Measurements from ENCODE around the gene RAP1GDS1. TPM values are rescaled to one million over a fixed set of nuclear protein-coding genes. Genes with fewer than 3 reads are reported as not detected.

RAP1GDS1 gene
- total RNA-seq, 1 experiment from 2014 or later: 31.1 TPM

- no peak overlapping the region for H3K4me2 ChIP-seq (ENCODE audit: low read length)
- no peak overlapping the region for H3K4me3 ChIP-seq (ENCODE audit: low read length)
- DNase-seq: no peak
- no peaks in the 10 kb centered on the region for H3K9me3 ChIP-seq (ENCODE audit: low read length)
- CTCF ChIA-PET: no interaction called here
- TF ChIP-seq CTCF (conservative IDR thresholded peaks at IDR 0.05; ENCODE audit: low read depth, low read length) (no peak), EZH2 (IDR thresholded peaks at IDR 0.05; ENCODE audit: low read length, unreplicated experiment) (no peak), EZH2phosphoT487 (IDR thresholded peaks at IDR 0.05; ENCODE audit: borderline replicate concordance, low read length) (no peak)
- H3K9me2 ChIP-seq (replicated peaks; ENCODE audit: low read length): no peaks in the 10 kb centered on the region
- intact Hi-C loops (cut with micrococcal nuclease): no loop called here
- H3F3A ChIP-seq (ENCODE audit: low read length, unreplicated experiment): no peaks in the 10 kb centered on the region
- no TSS peak for BruUV-seq (replicated peaks)
- peaks cover 3% of the 10 kb centered on the region; the same call in 1 of the 2 replicates for H3K36me3 ChIP-seq (ENCODE audit: low read depth, low read length)
- no peak overlapping the region for H3K27ac ChIP-seq (ENCODE audit: low read length)
- H3K4me1 ChIP-seq (ENCODE audit: insufficient read depth, low read length): no peaks in the 10 kb centered on the region
- POLR2A ChIA-PET (ENCODE audit: unreplicated experiment): no interaction called here
- H3K79me2 ChIP-seq (ENCODE audit: low read length): no peaks in the 10 kb centered on the region
- H2AFZ ChIP-seq (ENCODE audit: low read length): no peak overlapping the region
- no peaks in the 10 kb centered on the region for H3K27me3 ChIP-seq (ENCODE audit: low read length)
- no peaks in the 10 kb centered on the region for H4K20me1 ChIP-seq (ENCODE audit: low read length)
- H3K9ac ChIP-seq (ENCODE audit: low read length): no peak overlapping the region
- ATAC-seq: no peak
Measured at GRCh38 chr4:98318521-98318920, 57.3 kb downstream of the RAP1GDS1 start.

- Histone ChIP-seq H3K4me2 (ENCODE audit: low read length) (no peak overlapping the region), H2AFZ (ENCODE audit: low read length) (no peak overlapping the region), H3K4me3 (ENCODE audit: low read length) (no peak overlapping the region), H3K9me2 (replicated peaks; ENCODE audit: low read length) (no peaks in the 10 kb centered on the region), H4K20me1 (ENCODE audit: low read length) (no peaks in the 10 kb centered on the region), H3K9ac (ENCODE audit: low read length) (no peak overlapping the region), H3K4me1 (ENCODE audit: insufficient read depth, low read length) (no peaks in the 10 kb centered on the region), H3K79me2 (ENCODE audit: low read length) (no peaks in the 10 kb centered on the region), H3K27me3 (ENCODE audit: low read length) (no peaks in the 10 kb centered on the region), H3K36me3 (ENCODE audit: low read depth, low read length) (peaks cover 3% of the 10 kb centered on the region; the same call in 1 of the 2 replicates), H3K9me3 (ENCODE audit: low read length) (no peaks in the 10 kb centered on the region), H3K27ac (ENCODE audit: low read length) (no peak overlapping the region), H3F3A (ENCODE audit: low read length, unreplicated experiment) (no peaks in the 10 kb centered on the region)
- intact Hi-C loops (cut with micrococcal nuclease): no loop called here
- ChIA-PET POLR2A (ENCODE audit: unreplicated experiment) (no interaction called here), CTCF (no interaction called here)
- DNase-seq: no peak
- TF ChIP-seq EZH2phosphoT487 (IDR thresholded peaks at IDR 0.05; ENCODE audit: borderline replicate concordance, low read length): no peak
- no peak for TF ChIP-seq CTCF (conservative IDR thresholded peaks at IDR 0.05; ENCODE audit: low read depth, low read length)
- no peak for TF ChIP-seq EZH2 (IDR thresholded peaks at IDR 0.05; ENCODE audit: low read length, unreplicated experiment)
- ATAC-seq: no peak
- BruUV-seq (replicated peaks): no TSS peak
Measured at GRCh38 chr4:98319021-98319420, 57.8 kb downstream of the RAP1GDS1 start.

GRCh38 chr4:98326168-98326567 is 65.0 kb downstream of the RAP1GDS1 start:
- ChIA-PET CTCF (no interaction called here), POLR2A (ENCODE audit: unreplicated experiment) (no interaction called here)
- no TSS peak for BruUV-seq (replicated peaks)
- DNase-seq (no peak), ATAC-seq (no peak)
- intact Hi-C loops (cut with micrococcal nuclease): no loop called here
- Histone ChIP-seq H3K36me3 (ENCODE audit: low read depth, low read length) (peaks cover 7% of the 10 kb centered on the region; the same call in 1 of the 2 replicates), H4K20me1 (ENCODE audit: low read length) (no peaks in the 10 kb centered on the region), H3K27ac (ENCODE audit: low read length) (no peak overlapping the region), H3K4me1 (ENCODE audit: insufficient read depth, low read length) (no peaks in the 10 kb centered on the region), H3K4me3 (ENCODE audit: low read length) (no peak overlapping the region), H3F3A (ENCODE audit: low read length, unreplicated experiment) (no peaks in the 10 kb centered on the region), H2AFZ (ENCODE audit: low read length) (no peak overlapping the region), H3K4me2 (ENCODE audit: low read length) (no peak overlapping the region), H3K27me3 (ENCODE audit: low read length) (no peaks in the 10 kb centered on the region), H3K9me3 (ENCODE audit: low read length) (no peaks in the 10 kb centered on the region), H3K79me2 (ENCODE audit: low read length) (no peaks in the 10 kb centered on the region), H3K9ac (ENCODE audit: low read length) (no peak overlapping the region), H3K9me2 (replicated peaks; ENCODE audit: low read length) (no peaks in the 10 kb centered on the region)
- TF ChIP-seq EZH2phosphoT487 (IDR thresholded peaks at IDR 0.05; ENCODE audit: borderline replicate concordance, low read length) (no peak), CTCF (conservative IDR thresholded peaks at IDR 0.05; ENCODE audit: low read depth, low read length) (no peak), EZH2 (IDR thresholded peaks at IDR 0.05; ENCODE audit: low read length, unreplicated experiment) (no peak)
